Iris pigment epithelial cell (primary cell): Measurements from ENCODE around the gene CD180.
A peak's percentile ranks its signal among the peaks of the same experiment; 100 is the strongest.

ENCODE experiments used
- DNase-seq: peaks from one replicate; pipeline ENCODE4 v3.0.0-alpha.2; 2011; ENCODE audit warnings: low read depth

Gene CD180

DNA sequence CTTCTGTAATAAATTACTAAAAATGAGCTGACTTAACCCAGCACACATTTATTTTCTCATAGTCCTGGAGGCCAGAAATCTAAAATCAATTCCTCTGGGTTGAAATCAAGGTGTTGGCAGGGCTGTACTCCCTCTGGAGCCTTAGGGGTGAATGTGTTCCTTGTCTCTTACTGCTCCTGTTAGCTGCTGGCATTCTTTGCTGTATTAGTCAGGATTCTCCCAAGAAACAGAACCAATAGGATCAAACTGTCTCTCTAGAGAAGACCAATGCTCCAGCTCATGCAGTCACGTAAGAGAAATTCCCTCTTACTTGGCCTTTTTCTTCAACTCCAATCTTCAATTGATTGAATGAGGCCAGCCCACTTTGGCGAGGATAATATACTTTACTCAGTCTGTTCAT lies 15.3 kb upstream of the CD180 start:
- DNase-seq = peak; percentile 86

DNA sequence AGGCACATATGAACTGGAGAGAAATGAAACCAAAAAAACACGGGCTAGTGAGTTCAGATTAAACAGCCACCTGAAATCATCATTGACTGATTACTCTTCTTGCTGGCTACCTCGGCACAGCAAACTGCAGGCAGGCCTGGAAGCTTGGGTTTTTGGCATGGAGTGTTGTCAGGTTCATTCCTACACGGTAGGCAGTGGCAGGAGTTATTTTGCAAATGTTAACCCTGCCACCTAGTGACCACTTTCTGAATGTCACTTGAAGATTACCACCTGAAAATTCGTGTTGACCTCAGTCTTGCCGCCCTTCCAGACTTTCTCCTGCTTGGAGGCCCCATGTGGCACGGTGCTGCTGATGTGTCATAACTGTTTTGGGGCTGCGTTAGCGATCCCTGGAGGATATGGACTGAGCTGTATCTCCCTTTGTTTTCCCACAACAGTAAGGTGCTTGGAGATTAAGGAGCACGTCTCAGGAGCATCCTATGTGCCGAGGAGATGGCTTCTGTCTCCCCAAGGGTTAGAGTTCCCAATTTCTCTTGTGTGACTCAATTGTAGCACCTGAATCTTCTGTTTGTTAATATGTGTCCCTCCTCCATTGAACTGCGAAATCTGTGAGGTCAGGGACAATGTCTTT lies 12.7 kb upstream of the CD180 start:
- DNase-seq = peak; percentile 69

DNA sequence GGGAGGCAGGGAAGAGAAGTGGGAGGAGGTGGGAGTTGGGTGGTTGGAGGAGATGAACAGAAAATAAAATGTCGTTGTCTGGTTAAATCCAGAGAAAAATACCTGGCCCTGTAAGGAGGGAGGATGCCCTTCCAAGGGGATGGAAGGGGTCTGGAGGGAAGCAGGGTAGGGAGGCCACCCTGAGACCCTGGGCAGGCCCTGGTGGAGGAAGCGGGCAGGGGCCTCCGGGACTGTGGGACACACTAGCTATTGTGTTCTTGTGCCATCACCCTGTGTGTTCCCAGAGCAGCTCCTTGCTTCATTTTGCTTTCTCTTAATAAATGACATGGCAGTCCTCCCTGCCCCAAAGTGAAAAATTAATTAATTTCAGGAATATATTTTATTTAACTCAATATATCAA lies 11.8 kb upstream of the CD180 start:
- no peak for DNase-seq

DNA sequence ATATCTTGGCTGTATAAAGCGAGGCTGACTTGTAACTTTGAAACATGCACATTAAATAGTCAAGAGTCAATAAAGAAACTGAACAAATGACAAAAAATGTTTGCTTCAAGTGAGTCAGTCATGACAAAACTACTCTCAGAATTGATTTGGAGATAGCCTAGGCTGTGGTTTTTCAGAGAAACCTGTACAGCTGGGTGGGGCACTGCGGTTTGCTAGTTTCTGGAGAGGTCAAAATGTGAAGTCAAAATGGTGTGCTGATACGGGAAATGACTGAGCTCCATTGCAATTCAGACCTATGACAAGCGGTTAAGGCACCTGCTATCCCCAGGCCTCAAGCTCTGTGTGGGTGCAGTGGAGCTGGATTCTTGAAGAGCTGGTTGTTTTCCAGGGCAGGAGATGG lies 10.3 kb upstream of the CD180 start:
- peak; percentile 82 for DNase-seq

DNA sequence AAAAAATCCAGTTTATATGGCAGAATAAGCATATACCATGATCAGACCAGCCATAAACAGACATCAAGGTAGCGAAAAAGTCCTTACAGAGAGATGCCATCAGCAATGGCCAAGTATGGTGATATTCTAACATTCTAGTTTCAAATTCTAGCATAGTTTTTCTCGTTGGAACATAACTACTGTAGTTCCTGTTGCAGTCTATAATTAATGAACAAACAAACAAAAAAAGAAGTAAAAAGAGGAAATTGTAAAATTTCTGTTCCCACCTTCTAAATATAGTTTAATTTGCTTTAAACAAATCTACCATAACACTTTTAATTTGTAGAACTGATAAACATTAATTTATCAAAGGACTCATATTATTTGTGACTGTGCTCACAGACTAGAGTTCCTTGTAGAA lies 9.9 kb upstream of the CD180 start:
- DNase-seq = no peak

DNA sequence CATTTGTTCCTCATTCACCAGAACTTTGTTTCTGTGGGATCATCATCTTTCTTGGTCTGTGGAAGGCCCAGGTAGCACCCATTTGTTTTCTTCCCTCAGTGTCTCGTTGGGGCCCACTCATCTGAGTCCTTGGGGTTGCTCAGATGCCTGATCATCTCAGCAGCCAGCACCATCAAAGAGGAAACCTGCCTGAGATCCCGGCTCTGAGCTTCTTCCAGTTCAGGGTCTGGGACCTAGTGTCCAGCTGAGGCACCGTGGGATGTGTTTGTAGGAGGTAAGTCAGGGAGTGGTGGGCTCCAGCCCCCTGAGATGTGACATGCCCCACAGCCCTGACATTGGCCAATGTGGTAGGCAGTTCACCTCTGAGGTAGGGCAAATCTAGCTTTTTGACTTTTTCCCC lies 9.4 kb upstream of the CD180 start:
- no peak for DNase-seq

DNA sequence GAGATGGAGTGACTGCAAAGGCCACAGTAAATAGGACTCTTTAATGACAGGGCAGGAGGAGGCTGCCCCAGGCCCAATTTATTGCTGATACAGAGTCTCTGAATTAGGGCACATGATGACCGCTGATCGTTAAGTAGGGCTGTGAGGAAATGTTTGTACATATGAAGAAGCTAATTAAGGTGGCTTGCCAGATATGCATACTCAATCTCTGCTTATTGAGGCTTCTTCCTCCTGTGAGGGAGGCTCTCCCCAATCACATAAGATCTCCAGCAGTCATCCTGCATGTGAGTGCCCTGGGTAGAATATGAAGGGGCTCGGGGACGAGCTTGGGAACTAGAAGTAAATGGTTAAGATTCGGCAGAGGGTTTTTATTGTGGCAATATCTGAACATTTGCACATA lies 8.2 kb upstream of the CD180 start:
- no peak for DNase-seq

DNA sequence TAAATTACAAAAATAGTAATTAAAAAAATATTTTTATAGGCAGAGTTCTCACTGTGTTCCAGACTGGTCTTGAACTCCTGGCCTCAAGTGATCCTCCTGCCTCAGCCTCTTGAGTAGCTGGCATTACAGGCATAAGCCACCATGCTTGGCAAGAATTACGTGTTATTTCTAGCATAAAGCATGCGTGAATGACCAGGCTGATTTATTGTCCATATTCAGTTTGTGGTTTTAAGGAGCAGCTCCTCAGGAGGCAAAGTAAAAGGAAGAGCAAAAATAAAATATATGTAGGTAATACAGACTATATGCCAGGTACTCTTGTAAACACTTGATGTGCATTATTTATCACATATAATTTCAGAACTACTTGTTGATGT lies 7.1 kb upstream of the CD180 start:
- no peak for DNase-seq

DNA sequence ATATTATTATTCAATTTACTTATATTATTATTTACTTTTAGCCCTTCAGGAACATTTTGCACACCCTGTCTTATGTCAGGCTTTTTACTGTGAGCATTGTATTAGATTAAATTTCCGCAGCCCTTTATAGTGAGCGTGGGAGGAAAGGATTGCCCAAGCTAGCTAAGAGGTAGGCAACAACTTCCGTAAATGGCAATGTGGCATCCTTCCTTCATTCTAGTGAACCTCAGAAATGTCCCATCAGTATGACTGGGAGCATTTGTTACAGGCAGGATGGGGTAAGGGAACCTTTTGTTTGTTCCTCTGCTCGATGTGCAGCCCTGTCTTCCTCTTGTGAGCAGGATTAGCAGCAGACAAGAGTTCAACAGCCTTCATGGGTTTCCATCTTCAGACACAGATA lies 6.2 kb upstream of the CD180 start:
- no peak for DNase-seq

DNA sequence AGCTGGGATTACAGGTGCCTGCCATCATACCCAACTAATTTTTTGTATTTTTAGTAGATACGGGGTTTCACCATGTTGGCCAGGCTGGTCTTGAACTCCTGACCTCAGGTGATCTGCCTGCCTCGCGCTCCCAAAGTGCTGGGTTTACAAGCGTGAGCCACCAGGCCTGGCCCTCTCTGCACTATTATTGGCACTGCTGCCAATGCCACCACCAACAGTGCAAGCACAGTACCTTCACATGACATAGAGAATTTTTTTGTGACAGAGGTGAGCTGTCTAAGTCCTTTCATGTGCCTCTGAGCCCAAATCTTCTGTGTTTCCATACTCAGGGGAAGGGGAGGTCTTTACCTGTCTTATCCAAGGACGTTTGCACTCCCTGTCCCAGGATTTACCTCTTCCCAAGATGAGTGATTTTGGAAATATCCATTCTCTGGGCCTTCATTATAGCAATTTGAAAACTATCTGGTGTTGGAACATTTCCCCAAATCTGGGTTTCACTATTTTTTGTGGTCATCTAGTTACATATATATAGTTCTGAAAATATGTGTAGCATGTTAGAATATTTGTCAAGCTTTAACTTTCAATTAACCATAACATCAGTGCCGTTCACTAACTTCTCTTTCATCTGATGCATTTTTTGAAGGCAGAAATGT lies 5.4 kb upstream of the CD180 start:
- DNase-seq = no peak

DNA sequence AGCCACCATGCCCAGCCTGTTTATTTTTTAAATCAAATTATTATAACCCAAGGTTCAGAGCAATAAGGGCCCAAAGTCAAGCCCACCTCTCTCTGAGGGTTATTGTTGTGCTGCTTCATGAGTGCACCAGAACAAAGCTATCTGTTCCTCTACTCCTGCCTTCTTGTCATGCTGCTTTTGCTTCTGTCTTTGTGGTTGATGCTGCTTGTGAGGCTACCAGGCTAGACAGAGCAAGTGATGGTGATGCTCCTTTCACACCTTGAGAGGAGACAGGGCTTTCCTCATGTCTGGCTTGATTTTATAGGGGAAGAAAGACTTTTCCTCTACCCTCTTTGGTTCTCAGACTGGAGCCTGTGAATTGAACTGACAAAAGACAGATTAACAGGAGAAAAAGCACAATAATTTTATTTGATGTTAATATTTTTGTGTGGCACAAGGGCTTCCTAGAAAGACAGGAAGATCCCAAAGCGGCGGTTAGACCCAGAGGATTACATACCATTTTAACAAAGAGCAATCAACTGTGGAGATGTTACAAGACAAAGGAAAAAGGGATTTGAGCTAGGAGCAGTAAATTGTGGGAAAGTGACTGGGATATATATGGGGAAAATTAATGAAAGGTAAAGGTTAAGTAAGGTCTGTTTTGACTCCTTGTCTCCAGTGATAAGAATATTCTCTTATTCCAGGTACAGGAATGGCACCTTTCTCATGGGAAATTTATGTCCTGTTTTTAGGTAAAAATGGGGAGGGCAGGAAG lies 4.4 kb upstream of the CD180 start:
- DNase-seq = no peak

DNA sequence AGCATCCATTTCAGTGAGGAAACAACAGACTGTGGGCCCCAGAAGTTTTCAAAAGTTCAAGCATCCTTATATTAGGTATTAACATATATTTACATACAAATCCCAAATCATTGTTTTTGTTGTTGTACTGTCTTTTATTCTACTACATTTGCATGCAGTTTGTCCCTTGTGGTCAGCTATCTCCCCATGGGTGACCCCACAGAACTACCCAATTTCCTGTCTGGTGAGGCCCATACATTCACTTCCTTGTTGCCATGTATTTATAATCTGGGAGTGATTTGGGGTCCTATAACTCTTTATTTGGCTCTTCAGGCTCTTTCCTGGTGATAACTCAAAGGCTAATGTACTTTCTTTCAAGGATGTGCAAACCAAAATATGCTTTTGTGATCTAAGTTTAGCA lies 3.3 kb upstream of the CD180 start:
- no peak for DNase-seq

DNA sequence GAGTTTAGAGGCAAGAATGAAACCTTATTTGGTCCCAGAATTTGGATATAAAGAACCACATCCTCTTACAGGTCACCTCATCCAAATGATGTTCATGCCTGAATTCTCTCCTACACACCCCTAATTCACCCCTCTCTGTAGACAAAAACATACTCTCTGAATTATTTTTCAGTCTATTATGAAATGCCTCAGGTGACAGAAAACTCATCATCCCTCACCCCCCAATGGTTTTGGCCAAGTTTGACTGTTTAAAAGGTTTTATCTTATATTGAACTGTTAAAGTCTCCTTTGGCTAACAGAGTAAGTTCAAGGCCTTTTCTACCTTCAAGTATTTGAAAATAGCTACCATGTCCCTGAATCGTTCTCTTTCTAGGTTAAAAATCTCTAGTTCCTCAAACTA lies 2.3 kb upstream of the CD180 start:
- DNase-seq = no peak

DNA sequence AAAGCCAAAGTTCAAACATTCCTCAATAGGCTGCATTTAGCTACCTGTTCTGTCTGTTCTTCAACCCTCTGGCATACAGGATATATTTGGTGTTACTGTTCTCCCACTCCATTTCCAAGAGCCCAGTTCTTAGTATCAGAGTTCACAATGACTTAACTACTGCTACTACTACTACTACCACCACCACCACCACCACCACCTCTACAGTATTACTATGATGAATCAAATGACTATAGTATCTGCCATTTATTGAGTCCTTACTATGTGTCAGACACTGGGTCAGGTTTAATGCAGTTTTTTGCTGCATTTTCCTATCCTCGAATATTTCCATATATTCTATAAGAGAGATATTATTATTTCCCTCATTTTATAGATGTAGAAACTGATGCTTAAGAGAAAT lies 937 bp upstream of the CD180 start:
- no peak for DNase-seq

DNA sequence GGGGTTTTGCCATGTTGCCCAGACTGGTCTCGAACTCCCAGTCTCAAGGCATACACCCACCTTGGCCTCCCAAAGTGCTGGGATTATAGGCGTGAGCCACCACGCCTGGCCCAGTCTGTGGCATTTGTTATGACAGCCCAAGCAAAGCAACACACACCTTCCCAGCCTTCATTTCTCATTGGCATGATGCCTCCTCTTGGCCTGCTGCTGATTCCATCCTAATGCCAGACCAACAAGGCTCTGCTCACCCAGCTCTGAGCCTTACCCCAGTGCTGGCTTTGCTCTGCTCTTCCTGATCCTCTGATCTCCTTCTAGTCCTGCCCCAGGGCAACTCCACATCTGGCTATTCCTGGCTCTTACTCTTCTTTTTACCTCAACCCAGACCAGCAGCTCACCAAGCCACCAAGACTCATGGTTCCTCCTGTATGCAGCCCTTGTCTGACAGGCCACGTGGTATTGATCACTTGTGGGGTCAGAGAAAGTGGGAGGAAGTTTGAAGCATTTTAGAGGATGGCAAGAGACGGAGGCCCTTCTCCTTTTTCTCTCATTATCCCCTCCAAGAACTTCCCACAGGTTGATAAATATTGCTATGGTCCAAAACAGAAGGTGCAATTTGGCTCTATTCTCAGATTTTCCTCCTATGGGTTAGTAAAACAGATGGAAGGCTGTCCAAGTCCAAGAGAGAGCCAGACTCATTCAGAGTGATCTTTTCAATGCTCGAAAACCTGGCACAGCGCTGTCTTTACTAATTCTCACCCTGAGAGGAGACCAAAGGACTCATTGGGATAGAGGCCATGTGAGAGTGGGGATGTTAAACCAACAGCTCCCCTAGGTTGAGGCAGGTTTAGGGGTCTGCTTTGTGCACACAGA lies 958 bp downstream of the CD180 start:
- DNase-seq = no peak

DNA sequence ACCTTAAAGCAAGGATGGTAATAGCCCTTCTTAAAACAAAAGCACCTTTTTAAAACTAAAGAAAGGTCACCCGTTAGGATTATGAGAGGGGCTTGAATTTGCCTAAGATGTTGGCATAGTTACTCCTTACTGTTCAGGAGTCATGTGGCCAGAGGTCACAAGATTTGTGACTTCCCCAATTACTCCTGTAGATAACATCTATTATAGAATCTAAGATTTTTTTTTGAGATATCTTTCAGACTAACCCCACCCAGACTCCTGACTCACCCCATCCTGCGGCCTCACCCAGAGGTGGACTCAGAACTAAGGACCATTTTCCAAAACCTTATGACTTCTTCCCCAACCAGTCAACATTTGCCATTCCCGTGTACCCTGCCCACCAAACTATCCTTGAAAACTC lies 2.4 kb downstream of the CD180 start:
- DNase-seq = no peak

DNA sequence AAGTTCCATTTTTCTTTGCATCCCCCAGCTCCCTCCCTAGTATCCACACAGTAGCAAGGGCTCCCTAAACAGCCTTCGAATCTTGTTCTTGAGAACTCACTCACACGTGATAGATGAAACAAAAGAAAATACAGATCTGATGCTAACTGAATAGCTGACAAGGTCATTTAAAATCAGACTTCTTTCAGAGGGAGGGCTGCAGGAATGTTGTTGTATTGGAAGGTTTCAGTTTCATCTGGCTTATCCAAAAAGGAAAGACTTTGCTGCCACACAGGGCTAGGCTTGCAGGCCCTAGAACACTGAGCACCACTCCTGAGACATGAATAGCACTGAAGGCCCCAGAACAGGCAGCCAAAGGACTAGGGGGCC lies 3.2 kb downstream of the CD180 start:
- DNase-seq = no peak

DNA sequence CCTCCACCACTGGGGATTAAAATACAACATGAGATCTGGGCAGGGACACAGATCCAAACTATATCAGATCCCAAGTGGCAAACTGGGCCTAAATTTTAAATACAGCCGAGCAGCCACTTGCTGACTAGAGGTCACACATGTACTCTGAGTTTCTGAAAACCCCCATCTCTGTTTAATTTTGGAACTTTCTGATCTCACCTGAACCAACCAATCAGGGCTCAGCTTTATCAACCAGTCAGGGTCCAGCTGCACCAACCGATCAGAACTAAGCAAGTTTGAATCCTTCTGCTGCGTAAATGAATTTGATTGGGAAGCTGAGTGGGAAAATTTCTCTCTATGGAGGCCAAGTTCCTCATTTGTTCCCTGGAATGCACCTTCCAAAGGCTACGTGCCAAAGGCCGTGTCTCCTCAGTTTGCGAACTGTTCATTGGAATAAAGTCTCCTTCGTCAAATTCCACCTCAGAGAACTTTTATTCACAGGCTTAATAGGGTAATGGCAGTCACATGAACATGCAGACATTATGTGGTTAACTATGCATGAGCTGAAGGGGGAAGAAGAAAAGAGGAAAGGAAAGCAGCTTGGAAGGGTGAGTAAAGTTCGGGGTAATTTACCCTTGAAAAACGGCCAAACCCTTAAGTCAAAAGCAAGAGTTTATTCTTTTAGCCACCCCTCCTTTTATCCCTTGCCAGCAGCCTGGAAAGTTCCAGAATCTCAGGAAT lies 3.7 kb downstream of the CD180 start:
- no peak for DNase-seq

DNA sequence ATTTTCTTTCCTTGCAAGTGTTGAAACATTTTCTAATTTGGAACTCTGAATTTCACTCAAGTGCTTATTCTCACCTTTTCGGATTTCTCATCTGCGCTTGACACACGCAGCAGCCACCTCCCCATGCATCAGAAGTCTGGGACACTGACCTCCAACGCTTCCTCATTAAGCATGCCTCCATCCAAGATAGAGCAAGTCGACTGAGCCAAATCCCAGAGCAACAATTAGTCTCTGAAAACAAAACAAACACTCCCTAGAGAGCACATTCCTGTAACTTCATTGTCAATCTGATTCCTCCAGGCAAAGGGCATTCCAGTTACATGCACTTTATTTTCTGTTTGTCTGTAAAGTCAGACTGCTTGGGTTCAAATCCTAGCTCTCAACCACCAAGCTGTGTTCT lies 5.7 kb downstream of the CD180 start:
- DNase-seq = no peak

DNA sequence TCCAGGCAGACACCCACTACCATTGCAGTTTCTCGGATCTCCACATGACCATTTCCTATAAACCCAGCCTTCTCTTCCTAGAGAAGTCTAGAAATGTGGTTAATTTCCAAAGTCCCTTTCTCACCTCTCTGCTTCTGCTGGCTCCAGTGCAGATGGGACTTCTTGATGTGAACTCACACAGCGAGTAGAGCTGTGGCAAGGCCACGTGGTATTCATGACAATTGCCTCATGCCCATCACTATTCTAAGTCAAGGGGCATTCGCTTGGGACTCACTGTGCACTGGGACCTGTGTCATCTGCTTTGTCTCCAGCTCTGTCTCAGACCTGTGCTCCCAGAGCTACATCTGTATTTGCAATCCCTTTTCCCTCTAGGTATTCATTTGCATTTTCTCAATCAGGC lies 6.2 kb downstream of the CD180 start:
- DNase-seq = no peak

DNA sequence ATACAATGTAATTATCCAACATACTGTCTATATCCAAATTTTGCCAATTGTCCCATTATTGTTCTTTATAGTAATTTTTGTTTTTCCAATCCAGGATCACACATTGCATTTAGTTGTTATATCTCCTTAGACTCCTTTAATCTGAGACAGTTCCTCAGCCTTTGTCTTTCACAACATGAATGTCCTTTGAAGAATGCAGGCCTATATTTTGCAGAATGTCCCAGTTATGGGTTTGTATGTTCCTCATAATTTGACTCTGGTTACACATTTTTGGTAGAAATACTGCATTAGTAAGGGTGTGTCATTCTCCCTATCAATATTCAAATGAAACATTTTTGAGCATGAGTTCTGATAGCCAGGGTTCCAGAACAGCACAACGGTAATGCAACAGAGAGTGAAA lies 6.7 kb downstream of the CD180 start:
- no peak for DNase-seq

DNA sequence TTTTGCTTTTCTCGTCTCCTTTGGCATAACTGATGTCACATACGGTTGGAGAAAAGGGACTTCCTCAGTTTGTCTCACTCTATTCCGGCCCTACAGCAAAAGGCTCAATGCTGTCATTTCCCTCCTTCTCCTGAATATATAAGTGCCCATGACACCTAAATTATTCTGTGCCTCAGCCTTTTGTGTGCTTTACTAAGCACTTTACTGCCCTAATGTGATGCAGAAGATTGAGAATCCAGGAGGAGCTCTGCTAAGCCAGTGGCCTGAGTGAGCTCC lies 7.6 kb downstream of the CD180 start:
- DNase-seq = no peak
